Gastrocnemius medialis (tissue), 4 donors: ENCODE results near the gene GALNT10. TPM values are rescaled to one million over a fixed set of nuclear protein-coding genes. Genes with fewer than 3 reads are reported as not detected.

ENCODE experiments used
- ATAC-seq, 2 donors: fragments of 150-250 bp; one replicate each; pipeline ENCODE4 v1.9.1; 2016
- DNase-seq, 2 donors: peaks; one replicate each; pipeline ENCODE4 v3.0.0-alpha.2; 2019
- H3K27ac ChIP-seq, 4 donors: fragments of 200-600 bp; sonication (generic); 1 replicate in 1 of 4; 2 replicates in 3 of 4; pipeline ENCODE4 v1.5.1; 2016 to 2018; ENCODE audit warnings: mild to moderate bottlenecking in 2 of 4, moderate library complexity in 1 of 4
- H3K27me3 ChIP-seq, 3 donors: fragments of 200-600 bp; sonication (generic) in 2 of 3; 1 replicate in 1 of 3; 2 replicates in 2 of 3; pipeline versions ENCODE4 v1.5.1 to v1.6.0; 2016 to 2019; ENCODE audit warnings: mild to moderate bottlenecking in 1 of 3, moderate library complexity in 1 of 3
- H3K36me3 ChIP-seq, 2 donors: fragments of 200-600 bp; sonication (generic) in 1 of 2; one replicate each; pipeline ENCODE4 v1.5.1; 2017 to 2018
- H3K4me1 ChIP-seq, 2 donors: fragments of 200-600 bp; sonication (generic) in 1 of 2; one replicate each; pipeline ENCODE4 v1.5.1; 2016 to 2017; ENCODE audit warnings: mild to moderate bottlenecking in 2 of 2
- H3K4me3 ChIP-seq, 4 donors: fragments of 200-600 bp; sonication (generic) in 3 of 4; 1 replicate in 1 of 4; 2 replicates in 3 of 4; pipeline ENCODE4 v1.5.1; 2016 to 2019; ENCODE audit warnings: mild to moderate bottlenecking in 2 of 4
- H3K9me3 ChIP-seq, 3 donors: fragments of 200-600 bp; sonication (generic) in 2 of 3; 1 replicate in 1 of 3; 2 replicates in 2 of 3; pipeline ENCODE4 v1.5.1; 2016 to 2019
- POLR2A ChIP-seq, 2 donors: fragments of 450-650 bp; IDR thresholded peaks; one replicate each; pipeline ENCODE4 v1.6.1; 2017; ENCODE audit warnings: antibody characterized with exemption in 2 of 2, mild to moderate bottlenecking in 2 of 2, moderate library complexity in 2 of 2
- in situ Hi-C, 4 donors: fragments of 200-750 bp; cut with MboI; loops; one replicate each; pipeline versions ENCODE4 v1.15.0 to v1.8.0; 2017; ENCODE audit warnings: low sequenced_read_pairs in 4 of 4
- intact Hi-C: fragments of 100-400 bp; cut with DNase I; formaldehyde crosslinking; loops from one replicate; pipeline ENCODE4 v1.15.1; 2023; ENCODE audit warnings: low total_unique reads
- total RNA-seq, 4 donors: library from RNA; depleted of rRNA; stranded (reverse); fragments of >200 nt; gene quantifications; one replicate each; pipeline versions ENCODE4 v1.1.0 to v1.2.3, GENCODE V29; 2016
- TF ChIP-seq, protein P1 (sequence below), 5 experiments: fragments of 450-650 bp in 3 of 5; fragments of 200-600 bp in 2 of 5; sonication (generic) in 2 of 5; IDR thresholded peaks in 4 of 5; conservative IDR thresholded peaks in 1 of 5; 1 replicate in 4 of 5; 2 replicates in 1 of 5; pipeline ENCODE4 v1.5.1; 2016 to 2019; ENCODE audit warnings: antibody characterized with exemption in 5 of 5, mild to moderate bottlenecking in 3 of 5, moderate library complexity in 3 of 5

The GALNT10 gene
- total RNA-seq, 4 donors from 2014 or later = 6.1 to 9.9 (median 6.4) TPM

DNA sequence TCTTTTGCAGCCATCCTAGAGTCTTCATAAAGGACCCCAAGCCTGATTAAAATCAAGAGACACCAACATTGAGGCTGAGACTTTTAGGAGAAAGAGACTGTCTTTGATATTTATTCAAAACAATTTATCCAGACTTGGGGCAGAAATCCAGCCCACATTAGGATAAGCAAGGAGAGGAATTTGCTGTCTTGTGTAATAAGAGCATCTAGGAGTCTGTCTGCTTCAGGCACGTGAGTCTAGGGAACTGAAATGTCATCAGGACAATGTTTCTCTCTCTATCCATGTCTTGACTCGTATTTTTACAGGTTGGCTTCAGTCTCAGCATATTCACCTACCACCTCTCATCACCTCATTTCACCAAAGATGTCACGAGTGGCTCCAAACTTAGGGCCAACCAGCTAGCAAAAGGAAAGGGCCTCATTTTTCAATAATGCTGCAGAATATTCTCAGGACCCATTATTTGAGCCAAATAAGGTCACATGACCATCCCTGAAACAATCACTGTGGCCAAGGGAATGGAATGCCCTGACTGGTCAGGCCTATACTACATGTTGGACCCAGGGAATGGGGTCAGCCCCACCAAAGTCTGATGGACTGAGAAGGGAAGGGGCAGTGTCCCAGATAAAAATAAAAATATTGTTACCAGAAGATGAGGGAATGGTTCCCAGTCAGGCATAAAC is 184.9 kb downstream of the GALNT10 start:
- peaks cover 11 to 12% of the 10 kb centered on the region in 2 donors for H3K4me1 ChIP-seq
- no peak overlapping the region for H3K27ac ChIP-seq
- TF ChIP-seq, protein P1, sequence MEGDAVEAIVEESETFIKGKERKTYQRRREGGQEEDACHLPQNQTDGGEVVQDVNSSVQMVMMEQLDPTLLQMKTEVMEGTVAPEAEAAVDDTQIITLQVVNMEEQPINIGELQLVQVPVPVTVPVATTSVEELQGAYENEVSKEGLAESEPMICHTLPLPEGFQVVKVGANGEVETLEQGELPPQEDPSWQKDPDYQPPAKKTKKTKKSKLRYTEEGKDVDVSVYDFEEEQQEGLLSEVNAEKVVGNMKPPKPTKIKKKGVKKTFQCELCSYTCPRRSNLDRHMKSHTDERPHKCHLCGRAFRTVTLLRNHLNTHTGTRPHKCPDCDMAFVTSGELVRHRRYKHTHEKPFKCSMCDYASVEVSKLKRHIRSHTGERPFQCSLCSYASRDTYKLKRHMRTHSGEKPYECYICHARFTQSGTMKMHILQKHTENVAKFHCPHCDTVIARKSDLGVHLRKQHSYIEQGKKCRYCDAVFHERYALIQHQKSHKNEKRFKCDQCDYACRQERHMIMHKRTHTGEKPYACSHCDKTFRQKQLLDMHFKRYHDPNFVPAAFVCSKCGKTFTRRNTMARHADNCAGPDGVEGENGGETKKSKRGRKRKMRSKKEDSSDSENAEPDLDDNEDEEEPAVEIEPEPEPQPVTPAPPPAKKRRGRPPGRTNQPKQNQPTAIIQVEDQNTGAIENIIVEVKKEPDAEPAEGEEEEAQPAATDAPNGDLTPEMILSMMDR (IDR thresholded peaks at IDR 0.05 in 4 of 5, conservative IDR thresholded peaks at IDR 0.05 in 1 of 5) = no peak
- no peak for TF ChIP-seq POLR2A (IDR thresholded peaks at IDR 0.05)
- no peaks in the 10 kb centered on the region for H3K9me3 ChIP-seq
- DNase-seq (no peak), ATAC-seq (no peak)
- H3K4me3 ChIP-seq = no peak overlapping the region
- in situ Hi-C loops = no loop called here
- no peaks in the 10 kb centered on the region for H3K27me3 ChIP-seq
- intact Hi-C loops = no loop called here
- peaks cover 0 to 13% of the 10 kb centered on the region in 2 donors for H3K36me3 ChIP-seq

DNA sequence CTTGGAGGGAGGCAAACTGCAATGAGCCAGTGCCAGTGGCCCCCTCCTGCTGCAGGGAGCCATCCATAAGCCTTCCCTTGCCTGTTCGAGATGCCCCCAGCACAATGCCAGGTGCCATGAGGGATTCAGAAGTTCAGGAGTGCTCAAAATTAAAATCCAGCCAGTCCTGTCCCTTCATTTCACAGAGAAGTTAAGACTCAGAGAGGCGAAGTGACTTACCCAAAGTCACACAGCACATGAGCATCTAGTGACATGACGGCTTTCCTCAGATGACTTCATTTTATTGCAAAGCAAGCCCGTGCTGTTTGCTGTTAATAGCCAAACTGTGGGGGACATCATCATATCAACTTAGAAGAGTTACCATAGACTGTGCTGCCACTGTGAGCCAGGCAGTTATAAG is 185.9 kb downstream of the GALNT10 start:
- H3K36me3 ChIP-seq = peaks cover 0 to 13% of the 10 kb centered on the region in 2 donors

DNA sequence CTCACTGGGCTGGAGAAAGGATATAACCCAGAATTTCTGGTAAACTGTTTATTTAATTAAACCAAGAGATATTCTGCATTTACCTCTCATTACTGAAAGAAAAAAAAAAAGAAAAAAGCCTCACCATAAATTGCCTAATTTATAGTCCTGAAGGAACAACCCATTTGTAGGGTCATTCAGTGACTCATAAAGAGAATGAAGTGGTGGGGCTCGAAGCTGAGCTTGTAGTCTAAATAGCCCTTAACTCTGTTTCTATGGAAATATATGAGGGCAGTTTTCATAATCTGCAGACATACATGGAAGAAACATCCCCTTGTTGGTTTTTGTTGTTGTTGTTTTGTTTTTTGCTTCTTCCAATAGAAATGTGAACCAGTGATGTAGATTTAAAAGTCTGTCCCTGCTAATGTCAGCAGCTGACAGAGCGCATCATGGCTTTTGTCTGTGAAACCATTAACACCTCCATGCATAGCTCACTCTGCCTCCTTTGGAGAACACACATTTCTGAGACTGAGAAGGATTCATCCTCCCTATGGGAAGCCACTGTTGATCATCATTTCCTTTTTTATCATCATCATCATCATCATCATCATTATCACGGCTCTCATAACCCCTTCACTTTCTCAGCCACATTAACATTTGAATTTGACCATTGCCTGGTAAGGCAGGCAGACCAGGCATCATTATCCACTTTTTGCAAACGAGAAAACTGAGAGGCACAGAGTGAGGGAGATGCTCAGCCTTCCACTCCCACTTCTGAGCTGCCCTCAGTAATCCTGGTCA is 187.4 kb downstream of the GALNT10 start:
- peaks cover 0 to 13% of the 10 kb centered on the region in 2 donors for H3K36me3 ChIP-seq
- no peak for TF ChIP-seq POLR2A (IDR thresholded peaks at IDR 0.05)
- TF ChIP-seq, protein P1 (IDR thresholded peaks at IDR 0.05 in 4 of 5, conservative IDR thresholded peaks at IDR 0.05 in 1 of 5) = no peak
- no peak overlapping the region for H3K4me3 ChIP-seq
- H3K9me3 ChIP-seq = no peaks in the 10 kb centered on the region
- DNase-seq (no peak), ATAC-seq (no peak)
- in situ Hi-C loops = no loop called here
- H3K4me1 ChIP-seq = no peaks in the 10 kb centered on the region
- intact Hi-C loops = no loop called here
- no peaks in the 10 kb centered on the region for H3K27me3 ChIP-seq
- H3K27ac ChIP-seq = no peak overlapping the region

More for the DNA sequence above, 185.9 kb downstream of the GALNT10 start:
- Histone ChIP-seq H3K4me3 (no peak overlapping the region), H3K27ac (no peak overlapping the region), H3K4me1 (peaks cover 2% of the 10 kb centered on the region in 2 donors), H3K9me3 (no peaks in the 10 kb centered on the region), H3K27me3 (no peaks in the 10 kb centered on the region)
- intact Hi-C loops = no loop called here
- TF ChIP-seq POLR2A (IDR thresholded peaks at IDR 0.05) = no peak
- TF ChIP-seq, protein P1 (IDR thresholded peaks at IDR 0.05 in 4 of 5, conservative IDR thresholded peaks at IDR 0.05 in 1 of 5) = no peak
- no peak for DNase-seq
- in situ Hi-C loops = no loop called here
- ATAC-seq = no peak

DNA sequence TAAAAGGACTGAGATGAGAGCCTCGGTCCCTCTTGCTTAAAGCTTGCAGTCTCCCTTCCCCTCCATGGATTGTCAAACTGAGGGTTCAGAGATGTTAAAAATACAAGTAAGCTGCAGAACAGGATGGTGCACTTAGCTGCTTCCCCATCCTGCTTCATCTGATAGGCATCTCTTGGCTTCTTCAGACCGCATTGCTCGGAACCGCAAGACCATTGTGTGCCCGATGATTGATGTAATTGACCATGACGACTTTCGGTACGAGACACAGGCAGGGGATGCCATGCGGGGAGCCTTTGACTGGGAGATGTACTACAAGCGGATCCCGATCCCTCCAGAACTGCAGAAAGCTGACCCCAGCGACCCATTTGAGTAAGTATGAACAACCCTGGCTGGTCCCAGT is 189.7 kb downstream of the GALNT10 start:
- Histone ChIP-seq H3K9me3 (no peaks in the 10 kb centered on the region), H3K27me3 (no peaks in the 10 kb centered on the region), H3K27ac (no peak overlapping the region), H3K4me3 (no peak overlapping the region), H3K4me1 (no peaks in the 10 kb centered on the region), H3K36me3 (peaks cover 0 to 13% of the 10 kb centered on the region in 2 donors)
- DNase-seq = no peak
- in situ Hi-C loops = no loop called here
- intact Hi-C loops = no loop called here
- TF ChIP-seq, protein P1 (IDR thresholded peaks at IDR 0.05 in 4 of 5, conservative IDR thresholded peaks at IDR 0.05 in 1 of 5) = no peak
- TF ChIP-seq POLR2A (IDR thresholded peaks at IDR 0.05) = no peak
- no peak for ATAC-seq
